Neutrophil (primary cell): Measurements from ENCODE around the gene SLC9A5.

Experiments used
- H3K27ac ChIP-seq: fragments of 200-600 bp; sonication (generic); 2 replicates; pipeline ENCODE4 v1.5.1; 2016; ENCODE audit warnings: mild to moderate bottlenecking, moderate library complexity
- H3K27me3 ChIP-seq: fragments of 200-600 bp; sonication (generic); 2 replicates; pipeline ENCODE4 v1.6.0; 2016; ENCODE audit warnings: mild to moderate bottlenecking
- H3K36me3 ChIP-seq: fragments of 200-600 bp; sonication (generic); 2 replicates; pipeline ENCODE4 v1.5.1; 2017
- H3K4me1 ChIP-seq, 2 experiments: fragments of 200-600 bp in 1 of 2; sonication (generic) in 1 of 2; 1 replicate in 1 of 2; 2 replicates in 1 of 2; pipeline versions ENCODE4 v1.5.1 to v1.6.1; 2013 to 2016; ENCODE audit warnings: low read depth in 1 of 2, low read length in 1 of 2, mild to moderate bottlenecking in 1 of 2, moderate library complexity in 1 of 2; ENCODE audit not compliant: control insufficient read depth in 1 of 2, insufficient read depth in 1 of 2
- H3K4me3 ChIP-seq, 2 experiments: fragments of 200-600 bp in 1 of 2; sonication (generic) in 1 of 2; 1 replicate in 1 of 2; 2 replicates in 1 of 2; pipeline ENCODE4 v1.5.1; 2013 to 2016; ENCODE audit warnings: low read depth in 1 of 2, low read length in 1 of 2, mild to moderate bottlenecking in 1 of 2, moderate library complexity in 1 of 2
- H3K9me3 ChIP-seq: fragments of 200-600 bp; sonication (generic); 2 replicates; pipeline ENCODE4 v1.5.1; 2016
- CTCF ChIP-seq: fragments of 200-600 bp; sonication (generic); IDR thresholded peaks from 2 replicates; pipeline ENCODE4 v1.5.1; 2016; ENCODE audit warnings: antibody characterized with exemption

Gene SLC9A5

DNA sequence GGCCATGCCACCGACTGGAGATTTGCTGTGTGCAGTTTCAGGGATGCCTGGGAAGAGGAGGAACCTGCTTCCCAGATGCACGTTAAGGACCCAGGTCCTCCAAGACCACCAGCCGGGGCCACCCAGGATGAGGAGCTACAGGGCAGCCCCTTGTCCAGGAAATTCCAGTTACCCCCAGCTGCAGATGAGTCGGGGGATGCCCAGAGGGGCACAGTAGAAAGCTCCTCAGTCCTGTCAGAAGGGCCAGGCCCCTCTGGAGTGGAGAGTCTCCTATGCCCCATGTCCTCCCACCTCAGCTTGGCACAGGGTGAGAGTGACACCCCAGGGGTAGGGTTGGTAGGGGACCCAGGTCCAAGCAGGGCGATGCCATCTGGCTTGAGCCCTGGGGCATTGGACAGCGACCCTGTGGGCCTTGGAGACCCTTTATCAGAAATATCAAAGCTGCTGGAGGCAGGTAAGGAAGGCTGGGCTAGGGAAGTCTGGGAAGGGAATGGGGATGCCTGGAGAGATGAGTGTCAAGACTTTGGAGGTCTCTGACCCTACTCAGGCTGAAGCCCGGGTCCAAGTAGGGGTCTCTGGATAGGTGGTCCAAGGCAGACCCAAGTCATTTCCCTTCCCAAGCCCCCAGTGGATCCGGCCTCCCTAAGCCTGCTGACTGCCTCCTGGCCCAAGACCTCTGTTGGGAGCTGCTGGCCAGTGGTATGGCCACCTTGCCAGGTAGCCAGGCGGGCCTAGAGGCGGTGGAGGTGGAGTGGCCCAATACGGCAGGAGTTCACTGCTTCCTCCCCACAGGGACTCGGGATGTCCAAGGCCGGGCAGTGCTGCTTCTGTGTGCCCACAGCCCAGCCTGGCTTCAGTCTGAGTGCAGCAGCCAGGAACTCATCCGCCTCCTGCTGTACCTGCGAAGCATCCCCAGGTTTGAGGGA is 31.6 kb downstream of the SLC9A5 start:
- Histone ChIP-seq H3K36me3 (no peaks in the 10 kb centered on the region), H3K27ac (no peak overlapping the region), H3K4me1 (peaks cover 10 to 14% of the 10 kb centered on the region in 2 experiments), H3K4me3 (no peak overlapping the region), H3K27me3 (peaks cover 8% of the 10 kb centered on the region), H3K9me3 (no peaks in the 10 kb centered on the region)
- TF ChIP-seq CTCF: no peak

DNA sequence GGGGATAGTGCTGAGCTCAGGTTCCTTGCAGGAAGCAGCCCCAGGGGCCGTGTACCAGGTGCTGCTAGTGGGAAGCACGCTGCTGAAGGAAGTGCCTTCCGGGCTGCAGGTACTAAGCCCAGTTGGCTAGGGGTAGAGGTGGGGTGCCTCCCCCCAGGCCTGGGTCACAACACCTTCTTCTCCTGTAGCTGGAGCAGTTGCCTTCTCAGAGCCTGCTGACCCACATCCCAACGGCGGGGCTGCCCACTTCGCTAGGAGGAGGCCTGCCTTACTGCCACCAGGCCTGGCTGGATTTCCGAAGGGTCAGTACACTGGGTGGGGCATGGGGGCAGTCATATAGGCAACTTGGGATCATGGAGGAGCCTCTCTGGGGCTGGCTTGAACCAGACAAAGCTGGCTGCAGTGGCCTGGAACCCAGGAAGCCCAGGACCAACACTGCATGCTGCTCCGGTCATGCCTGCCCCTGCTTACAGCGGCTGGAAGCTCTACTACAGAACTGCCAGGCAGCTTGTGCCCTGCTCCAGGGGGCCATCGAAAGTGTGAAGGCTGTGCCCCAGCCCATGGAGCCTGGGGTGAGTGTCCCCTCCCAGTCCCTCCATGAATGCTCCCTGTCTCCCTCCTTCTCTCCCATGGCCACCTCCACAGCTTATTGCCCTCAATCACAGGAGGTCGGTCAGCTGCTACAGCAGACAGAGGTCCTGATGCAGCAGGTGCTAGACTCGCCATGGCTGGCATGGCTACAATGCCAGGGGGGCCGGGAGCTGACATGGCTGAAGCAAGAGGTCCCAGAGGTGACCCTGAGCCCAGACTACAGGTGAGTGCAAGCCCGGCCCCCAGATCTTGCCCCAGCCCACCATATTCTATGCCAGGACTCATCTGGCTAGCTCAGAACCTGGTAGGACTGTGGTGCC is 33.0 kb downstream of the SLC9A5 start:
- peaks cover 8% of the 10 kb centered on the region for H3K27me3 ChIP-seq
- no peak overlapping the region for H3K27ac ChIP-seq
- no peaks in the 10 kb centered on the region for H3K9me3 ChIP-seq
- TF ChIP-seq CTCF: no peak
- peaks cover 10 to 14% of the 10 kb centered on the region in 2 experiments for H3K4me1 ChIP-seq
- H3K36me3 ChIP-seq: no peaks in the 10 kb centered on the region
- no peak overlapping the region for H3K4me3 ChIP-seq

DNA sequence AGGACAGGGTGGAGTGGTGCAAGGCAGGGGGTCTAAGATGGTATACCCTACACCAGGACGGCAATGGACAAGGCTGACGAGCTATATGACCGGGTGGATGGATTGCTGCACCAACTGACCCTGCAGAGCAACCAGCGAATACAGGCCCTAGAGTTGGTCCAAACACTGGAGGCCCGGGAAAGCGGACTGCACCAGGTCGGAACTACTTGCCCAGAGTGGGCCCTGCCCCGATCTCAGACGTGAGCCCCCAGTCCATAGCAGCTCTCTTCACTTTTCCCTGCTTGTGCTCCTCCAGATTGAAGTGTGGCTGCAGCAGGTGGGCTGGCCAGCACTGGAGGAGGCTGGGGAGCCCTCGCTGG is 33.6 kb downstream of the SLC9A5 start:
- Histone ChIP-seq H3K27ac (no peak overlapping the region), H3K4me3 (no peak overlapping the region), H3K27me3 (peaks cover 8% of the 10 kb centered on the region), H3K4me1 (peaks cover 10 to 14% of the 10 kb centered on the region in 2 experiments), H3K9me3 (no peaks in the 10 kb centered on the region), H3K36me3 (no peaks in the 10 kb centered on the region)
- no peak for TF ChIP-seq CTCF

DNA sequence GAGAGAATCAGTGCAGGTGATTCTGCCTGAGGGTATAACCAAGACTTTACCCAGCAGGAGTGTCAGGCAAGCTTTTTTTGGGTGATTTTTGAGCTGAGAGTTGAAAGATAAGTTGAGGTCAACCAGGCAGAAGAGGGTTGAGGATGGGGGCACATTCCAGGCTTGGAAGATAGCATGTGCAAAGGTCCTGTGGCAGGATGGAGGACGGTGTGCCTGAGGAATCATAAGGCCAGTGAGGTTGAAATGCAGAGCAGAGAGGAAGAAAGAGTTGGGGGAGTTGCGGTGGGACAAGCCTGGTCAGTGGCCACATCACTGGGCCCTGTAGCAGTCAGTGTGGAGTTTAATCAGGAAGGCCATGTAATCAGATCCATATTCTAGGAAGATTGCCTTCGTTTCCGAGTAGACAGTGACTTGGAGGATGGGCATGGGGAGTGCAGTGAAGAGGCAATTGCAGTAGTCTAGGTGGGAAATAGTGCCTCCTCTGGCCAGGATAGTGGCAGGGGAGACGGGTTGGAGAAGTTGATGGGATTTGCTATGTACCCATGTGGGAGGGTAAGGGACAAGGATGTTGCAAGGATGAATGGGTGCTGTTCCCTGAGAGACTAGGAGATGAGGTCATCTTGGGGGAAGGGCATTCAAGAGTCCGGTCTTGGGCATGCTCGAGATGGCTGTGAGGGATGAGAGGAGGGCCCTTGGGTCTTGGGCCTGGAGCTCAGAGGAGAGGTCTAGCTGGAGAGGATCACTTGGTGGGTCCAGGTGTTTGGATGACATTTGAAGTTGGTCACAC is 34.5 kb downstream of the SLC9A5 start:
- H3K4me1 ChIP-seq: peaks cover 10 to 14% of the 10 kb centered on the region in 2 experiments
- TF ChIP-seq CTCF: no peak
- no peaks in the 10 kb centered on the region for H3K9me3 ChIP-seq
- no peak overlapping the region for H3K4me3 ChIP-seq
- H3K27me3 ChIP-seq: peaks cover 7% of the 10 kb centered on the region
- no peaks in the 10 kb centered on the region for H3K36me3 ChIP-seq
- no peak overlapping the region for H3K27ac ChIP-seq
